Measurements from ENCODE around the gene JAKMIP3. TPM values are rescaled to one million over a fixed set of nuclear protein-coding genes. Genes with fewer than 3 reads are reported as not detected.

Gene JAKMIP3
- polyA plus RNA-seq, 1 experiment: 0.19 TPM

- H3K27ac ChIP-seq (ENCODE audit: low read depth, low read length): no peak overlapping the region
- CTCF ChIA-PET: interaction anchor here (2.2 kb wide), 1 partner anchor 19 kb away, joined by 14 read pairs; no protein-coding TSS in a partner anchor
- H3K9me3 ChIP-seq (ENCODE audit: control insufficient read depth, insufficient read depth, low read length): no peaks in the 10 kb centered on the region; the same call in 1 of the 2 replicates
- POLR2A ChIA-PET: no interaction called here
- peaks cover 48% of the 10 kb centered on the region for H3K27me3 ChIP-seq (ENCODE audit: control insufficient read depth, insufficient read depth, low read length)
- H3K4me3 ChIP-seq (ENCODE audit: low read depth, low read length): no peak overlapping the region
- TF ChIP-seq CTCF (IDR thresholded peaks at IDR 0.05; ENCODE audit: low read depth, low read length): no peak
- DNase-seq (ENCODE audit: low read depth, low spot score): no peak
Observed at GRCh38 chr10:132041340-132041739, 24.4 kb upstream of the JAKMIP3 start.

DNA sequence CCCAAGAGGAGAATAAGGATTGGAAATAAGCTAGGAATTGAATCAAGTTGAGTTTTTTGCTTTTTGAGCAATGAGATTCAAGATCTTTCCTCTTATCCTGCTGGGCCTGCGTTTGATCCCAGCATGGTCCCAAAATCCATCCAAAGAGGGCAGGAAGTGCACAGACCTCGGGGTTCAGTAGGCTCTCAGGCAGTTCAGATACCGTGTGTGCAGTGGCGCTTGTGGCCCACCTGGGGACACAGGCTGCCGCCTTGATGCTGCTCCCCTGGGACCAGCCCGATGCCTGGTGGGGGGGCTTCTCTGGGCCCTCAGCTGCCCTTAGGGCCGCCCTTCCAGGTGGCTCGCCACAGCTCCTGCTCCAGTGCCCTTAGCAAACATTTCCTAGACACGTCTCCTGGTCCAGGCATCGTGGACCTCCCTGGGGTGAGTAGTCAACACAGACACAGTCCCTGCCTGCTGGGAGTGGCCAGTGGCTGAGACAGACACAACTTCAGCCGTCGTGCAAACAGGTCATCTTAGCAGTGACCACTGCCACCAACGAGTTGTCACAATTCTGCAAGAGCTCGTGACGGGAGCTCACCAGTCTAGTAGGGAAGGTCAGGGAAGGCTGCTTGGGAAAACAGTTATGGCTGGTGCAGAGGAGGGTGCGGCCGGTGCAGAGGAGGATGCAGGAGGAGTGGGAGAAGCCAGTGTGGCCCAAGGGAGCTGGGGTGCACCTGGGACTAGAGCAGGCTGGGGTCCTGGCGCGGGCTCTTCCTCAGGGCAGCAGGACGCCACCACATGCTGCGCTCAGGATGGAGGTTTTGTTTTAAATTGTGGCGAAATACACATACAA lies 21.7 kb upstream of the JAKMIP3 start:
- DNase-seq (ENCODE audit: low read depth, low spot score): no peak
- H3K27me3 ChIP-seq (ENCODE audit: control insufficient read depth, insufficient read depth, low read length): peaks cover 35% of the 10 kb centered on the region
- no peaks in the 10 kb centered on the region; the same call in 1 of the 2 replicates for H3K9me3 ChIP-seq (ENCODE audit: control insufficient read depth, insufficient read depth, low read length)
- ChIA-PET CTCF (interaction anchor here (0.5 kb wide), 1 partner anchor 596 kb away, joined by 3 read pairs; no protein-coding TSS in a partner anchor), POLR2A (no interaction called here)
- H3K27ac ChIP-seq (ENCODE audit: low read depth, low read length): no peak overlapping the region
- H3K4me3 ChIP-seq (ENCODE audit: low read depth, low read length): no peak overlapping the region
- TF ChIP-seq CTCF (IDR thresholded peaks at IDR 0.05; ENCODE audit: low read depth, low read length): no peak

DNA sequence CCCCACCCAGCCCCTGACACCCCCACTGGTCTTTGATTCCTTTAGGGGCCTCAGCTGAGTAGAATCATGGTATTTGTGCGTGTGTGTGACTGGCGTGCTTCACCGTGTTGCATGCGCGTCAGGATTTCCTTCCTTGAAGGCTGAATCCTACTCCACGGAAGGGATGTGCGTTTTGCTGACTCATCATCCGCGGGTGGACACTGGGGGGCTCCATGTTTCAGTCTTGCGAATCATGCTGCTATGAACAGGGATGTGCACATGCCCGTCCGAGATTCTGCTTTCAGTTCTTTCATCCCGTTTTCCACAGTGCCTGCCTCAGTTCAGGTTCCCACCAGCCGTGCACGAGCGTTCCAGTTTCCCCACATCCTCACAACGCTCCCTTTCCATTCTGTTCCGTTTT lies 20.9 kb upstream of the JAKMIP3 start:
- Histone ChIP-seq H3K4me3 (ENCODE audit: low read depth, low read length) (no peak overlapping the region), H3K27ac (ENCODE audit: low read depth, low read length) (no peak overlapping the region), H3K27me3 (ENCODE audit: control insufficient read depth, insufficient read depth, low read length) (peaks cover 32% of the 10 kb centered on the region), H3K9me3 (ENCODE audit: control insufficient read depth, insufficient read depth, low read length) (no peaks in the 10 kb centered on the region; the same call in 1 of the 2 replicates)
- POLR2A ChIA-PET: no interaction called here
- TF ChIP-seq CTCF (IDR thresholded peaks at IDR 0.05; ENCODE audit: low read depth, low read length): no peak
- CTCF ChIA-PET: no interaction called here
- no peak for DNase-seq (ENCODE audit: low read depth, low spot score)

DNA sequence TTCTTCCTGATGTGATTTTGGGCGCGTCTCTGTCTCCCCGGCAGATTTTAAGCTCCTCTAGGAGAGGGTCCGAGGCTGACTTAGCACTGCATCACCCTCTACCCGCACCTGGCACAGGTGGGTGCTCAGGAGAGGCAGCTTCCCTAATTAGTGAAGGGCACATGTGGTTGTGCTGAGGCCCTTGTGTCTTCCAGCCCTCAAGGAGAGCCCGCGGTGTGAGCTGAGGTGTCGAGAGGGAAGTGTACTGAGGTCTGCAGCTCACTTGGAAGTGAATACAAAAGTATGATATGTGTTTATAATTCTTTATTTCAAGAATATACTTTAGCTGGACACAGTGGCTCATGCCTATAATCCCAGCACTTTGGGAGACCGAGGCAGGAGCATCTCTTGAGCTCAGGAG lies 20.4 kb upstream of the JAKMIP3 start:
- no peak for TF ChIP-seq CTCF (IDR thresholded peaks at IDR 0.05; ENCODE audit: low read depth, low read length)
- ChIA-PET POLR2A (no interaction called here), CTCF (no interaction called here)
- DNase-seq (ENCODE audit: low read depth, low spot score): no peak
- peaks cover 3% of the 10 kb centered on the region; the same call in 1 of the 2 replicates for H3K9me3 ChIP-seq (ENCODE audit: control insufficient read depth, insufficient read depth, low read length)
- H3K4me3 ChIP-seq (ENCODE audit: low read depth, low read length): no peak overlapping the region
- no peak overlapping the region for H3K27ac ChIP-seq (ENCODE audit: low read depth, low read length)
- peaks cover 28% of the 10 kb centered on the region for H3K27me3 ChIP-seq (ENCODE audit: control insufficient read depth, insufficient read depth, low read length)
